ENCODE data around the gene BBX.
"Not testable (repeated sequence)": the region's sequence is repeated elsewhere in the genome, so short reads cannot be mapped to it uniquely, and the experiment has no call there.

BBX gene

DNA sequence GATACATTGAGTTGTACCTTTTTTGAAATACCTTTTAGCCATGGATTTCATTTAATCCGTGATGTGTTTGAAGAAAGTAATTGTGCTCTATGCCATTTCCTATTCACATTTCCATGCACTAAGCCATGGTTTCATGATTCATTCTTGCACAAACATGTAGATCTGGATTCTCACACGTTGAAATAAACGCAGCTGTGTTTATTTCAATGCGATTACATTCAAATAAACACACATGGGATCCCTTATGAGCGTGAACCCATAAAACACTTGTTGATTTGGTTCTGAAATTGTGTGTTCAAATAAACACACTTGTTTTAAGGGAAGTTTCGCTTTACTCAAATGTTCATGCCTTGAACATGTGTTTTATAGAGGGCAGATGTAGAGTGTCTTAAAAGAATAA lies 39.2 kb downstream of the BBX start:
- no peaks in the 10 kb centered on the region for H3K27me3 Mint-ChIP-seq
- H3K36me3 Mint-ChIP-seq, result peaks cover 6% of the 10 kb centered on the region
- DNase-seq (ENCODE audit: low spot score in 2 of 2) (no peak), ATAC-seq (ENCODE audit: low read depth) (no peak)
- no peak overlapping the region for H3K27ac Mint-ChIP-seq
- H3K4me3 Mint-ChIP-seq, result no peak overlapping the region
- peaks cover 39% of the 10 kb centered on the region for H3K4me1 Mint-ChIP-seq
- H3K9me3 Mint-ChIP-seq, result no peaks in the 10 kb centered on the region

DNA sequence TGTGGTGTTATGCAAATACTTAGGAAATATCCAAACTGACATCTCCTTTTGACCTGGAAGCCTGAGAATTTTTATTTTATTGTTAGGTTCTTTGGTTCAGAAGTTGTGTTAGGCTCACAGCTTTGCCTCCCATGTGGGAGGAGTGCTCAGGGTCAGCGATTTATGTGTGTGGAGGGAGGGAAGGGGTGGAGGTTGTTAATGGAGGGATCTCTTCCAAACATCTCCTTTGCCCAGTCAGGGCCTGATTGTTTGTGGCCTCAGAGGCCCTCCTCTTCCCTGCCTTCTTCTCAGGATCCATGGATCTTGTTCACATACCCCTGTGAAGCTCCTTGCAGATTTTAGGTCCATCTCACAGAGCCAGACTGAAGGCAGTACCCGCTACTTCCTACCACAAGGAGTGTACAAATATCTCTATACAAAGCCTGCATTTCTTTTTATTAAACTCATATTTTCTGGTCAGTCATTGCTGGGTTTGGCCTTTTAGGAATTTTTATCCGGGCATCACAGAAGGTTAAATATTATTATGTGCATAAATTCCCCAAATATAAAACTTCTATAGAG lies 40.3 kb downstream of the BBX start:
- Mint-ChIP-seq H3K36me3 (peaks cover 4% of the 10 kb centered on the region), H3K27ac (no peak overlapping the region), H3K27me3 (no peaks in the 10 kb centered on the region), H3K4me1 (peaks cover 36% of the 10 kb centered on the region), H3K4me3 (no peak overlapping the region), H3K9me3 (no peaks in the 10 kb centered on the region)
- no peak for ATAC-seq (ENCODE audit: low read depth)
- DNase-seq (ENCODE audit: low spot score in 2 of 2), result no peak

DNA sequence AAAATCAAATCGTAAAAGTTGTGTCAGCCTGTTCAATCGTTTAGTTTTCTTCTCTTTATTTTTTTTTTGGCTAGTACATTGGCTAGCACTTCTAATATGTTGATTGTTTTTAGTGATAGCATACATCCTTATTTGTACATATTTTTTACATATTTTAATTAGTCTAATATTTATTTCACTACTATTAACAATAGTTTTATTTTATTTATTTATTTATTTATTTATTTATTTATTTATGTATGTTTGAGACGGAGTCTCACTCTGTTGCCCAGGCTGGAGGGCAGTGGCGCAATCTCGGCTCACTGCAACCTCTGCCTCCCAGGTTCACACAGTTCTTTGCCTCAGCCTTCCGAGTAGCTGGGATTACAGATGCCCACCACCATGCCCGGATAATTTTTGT lies 42.5 kb downstream of the BBX start:
- not testable (repeated sequence) for H3K9me3 Mint-ChIP-seq; H3K36me3 Mint-ChIP-seq; ATAC-seq (ENCODE audit: low read depth); DNase-seq (ENCODE audit: low spot score in 2 of 2); H3K27ac Mint-ChIP-seq; H3K27me3 Mint-ChIP-seq; H3K4me3 Mint-ChIP-seq
- peaks cover 30% of the 10 kb centered on the region for H3K4me1 Mint-ChIP-seq

DNA sequence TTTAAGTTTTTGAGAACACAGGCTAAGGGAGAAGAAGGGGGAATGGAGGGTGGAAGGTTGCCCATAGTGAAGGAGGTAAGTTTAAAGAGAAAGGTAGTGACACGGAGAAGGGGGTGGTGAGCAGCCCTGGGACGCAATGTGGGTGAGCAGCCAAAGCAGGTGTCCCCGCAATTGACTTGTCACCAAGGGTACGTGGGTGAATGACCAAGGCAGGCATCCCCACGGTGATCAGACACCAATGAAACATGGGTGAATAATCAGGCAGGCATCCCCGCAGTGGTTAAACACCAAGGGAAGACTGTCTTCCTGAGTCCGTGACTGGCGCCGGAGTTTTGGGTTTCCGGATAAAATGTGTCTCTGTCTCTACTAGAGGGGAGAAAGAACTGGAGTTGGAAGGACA lies 48.3 kb downstream of the BBX start:
- Mint-ChIP-seq H3K27ac (peak overlapping the region; percentile 81), H3K4me1 (peaks cover 26% of the 10 kb centered on the region)
- H3K4me3 Mint-ChIP-seq; ATAC-seq (ENCODE audit: low read depth); H3K9me3 Mint-ChIP-seq; DNase-seq (ENCODE audit: low spot score in 2 of 2); H3K36me3 Mint-ChIP-seq; H3K27me3 Mint-ChIP-seq: not testable (repeated sequence)

DNA sequence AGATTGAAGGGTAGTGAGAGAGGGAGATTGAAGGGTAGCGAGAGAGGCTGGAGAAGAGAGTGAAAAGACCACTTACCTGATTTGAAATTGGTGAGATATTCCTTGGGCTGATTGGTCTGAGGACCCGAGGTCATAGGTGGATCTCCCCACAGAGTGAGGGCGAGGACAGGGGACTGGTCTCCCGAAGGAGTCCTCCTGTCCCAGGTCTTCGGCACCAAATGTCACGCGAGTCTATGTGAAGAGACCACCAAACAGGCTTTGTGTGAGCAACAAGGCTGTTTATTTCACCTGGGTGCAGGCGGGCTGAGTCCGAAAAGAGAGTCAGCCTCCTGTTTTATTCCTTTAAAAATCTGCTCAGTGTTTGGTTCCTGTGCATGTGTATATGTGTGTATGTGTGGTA lies 48.7 kb downstream of the BBX start:
- H3K27me3 Mint-ChIP-seq; H3K9me3 Mint-ChIP-seq; H3K36me3 Mint-ChIP-seq; DNase-seq (ENCODE audit: low spot score in 2 of 2); H3K4me3 Mint-ChIP-seq; ATAC-seq (ENCODE audit: low read depth): not testable (repeated sequence)
- H3K4me1 Mint-ChIP-seq, result peaks cover 25% of the 10 kb centered on the region
- peak overlapping the region; percentile 81 for H3K27ac Mint-ChIP-seq

DNA sequence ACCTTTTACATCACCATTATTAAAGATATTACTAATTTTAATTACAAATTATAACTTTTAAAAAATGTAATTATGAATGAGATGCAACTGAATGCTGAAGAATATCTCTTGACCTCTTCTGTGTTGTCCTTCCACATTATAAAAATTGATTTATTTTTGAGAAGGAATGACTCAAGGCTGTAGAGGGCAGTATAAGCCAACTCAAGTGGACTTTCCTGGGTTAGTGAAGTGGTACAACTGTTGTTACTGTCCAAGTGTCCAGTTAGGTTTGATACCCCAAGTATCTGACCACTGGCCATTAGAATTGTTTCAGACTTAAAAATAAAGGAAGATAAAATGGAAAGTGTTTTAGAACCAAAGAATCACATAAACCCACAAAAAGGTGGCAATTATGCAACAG lies 51.9 kb downstream of the BBX start:
- Mint-ChIP-seq H3K27ac (peak overlapping the region; percentile 62), H3K36me3 (peaks cover 8% of the 10 kb centered on the region), H3K4me3 (no peak overlapping the region), H3K9me3 (no peaks in the 10 kb centered on the region), H3K4me1 (peaks cover 29% of the 10 kb centered on the region), H3K27me3 (no peaks in the 10 kb centered on the region)
- ATAC-seq (ENCODE audit: low read depth) (peak; percentile 39), DNase-seq (ENCODE audit: low spot score in 2 of 2) (no peak)

DNA sequence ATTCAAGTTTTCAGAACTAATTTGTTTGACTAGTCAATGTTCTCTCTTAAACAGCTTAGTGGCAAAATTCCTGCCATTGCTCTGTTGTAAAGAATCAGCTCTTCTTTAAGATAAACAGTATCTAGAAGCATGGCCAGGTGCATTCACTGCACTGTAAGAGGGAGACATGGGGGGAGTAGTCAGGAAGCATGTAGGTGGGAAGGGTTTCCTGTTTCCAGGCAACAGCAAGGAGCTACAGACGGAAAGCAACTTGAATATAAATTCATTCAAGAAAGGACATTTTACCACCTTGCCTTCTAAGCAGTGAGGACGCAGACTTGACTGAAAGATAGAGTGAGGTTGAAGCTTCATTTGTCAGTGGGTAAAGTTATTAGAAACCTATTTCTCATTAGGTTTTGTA lies 55.3 kb downstream of the BBX start:
- no peaks in the 10 kb centered on the region for H3K9me3 Mint-ChIP-seq
- H3K36me3 Mint-ChIP-seq, result peaks cover 2% of the 10 kb centered on the region
- H3K4me1 Mint-ChIP-seq, result peaks cover 16% of the 10 kb centered on the region
- DNase-seq (ENCODE audit: low spot score in 2 of 2) (no peak), ATAC-seq (ENCODE audit: low read depth) (no peak)
- H3K27me3 Mint-ChIP-seq, result no peaks in the 10 kb centered on the region
- H3K4me3 Mint-ChIP-seq, result no peak overlapping the region
- H3K27ac Mint-ChIP-seq, result peak overlapping the region; percentile 79

DNA sequence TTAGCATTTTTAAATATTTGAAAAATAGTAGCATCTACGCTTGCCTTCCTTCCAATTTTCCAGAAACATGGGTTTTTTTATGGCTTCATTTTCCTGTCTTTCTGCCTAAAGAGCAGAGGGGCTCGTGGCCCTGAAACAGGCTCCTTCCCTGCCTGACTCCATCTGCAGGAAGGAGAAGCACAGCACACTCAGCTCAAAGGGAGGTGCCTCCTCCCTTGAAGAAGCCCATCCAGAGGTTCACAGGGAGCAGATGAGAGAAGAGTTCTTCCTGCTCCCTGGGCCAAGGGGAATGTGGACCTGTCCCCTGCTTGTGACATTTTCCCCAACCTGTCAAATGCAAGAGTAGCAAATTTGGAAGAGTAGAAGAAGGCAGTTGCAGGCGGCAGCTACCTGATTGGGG lies 55.8 kb downstream of the BBX start:
- H3K9me3 Mint-ChIP-seq, result no peaks in the 10 kb centered on the region
- peaks cover 2% of the 10 kb centered on the region for H3K36me3 Mint-ChIP-seq
- H3K4me3 Mint-ChIP-seq, result no peak overlapping the region
- peak overlapping the region; percentile 79 for H3K27ac Mint-ChIP-seq
- no peaks in the 10 kb centered on the region for H3K27me3 Mint-ChIP-seq
- DNase-seq (ENCODE audit: low spot score in 2 of 2), result no peak
- H3K4me1 Mint-ChIP-seq, result peaks cover 16% of the 10 kb centered on the region
- ATAC-seq (ENCODE audit: low read depth), result no peak

DNA sequence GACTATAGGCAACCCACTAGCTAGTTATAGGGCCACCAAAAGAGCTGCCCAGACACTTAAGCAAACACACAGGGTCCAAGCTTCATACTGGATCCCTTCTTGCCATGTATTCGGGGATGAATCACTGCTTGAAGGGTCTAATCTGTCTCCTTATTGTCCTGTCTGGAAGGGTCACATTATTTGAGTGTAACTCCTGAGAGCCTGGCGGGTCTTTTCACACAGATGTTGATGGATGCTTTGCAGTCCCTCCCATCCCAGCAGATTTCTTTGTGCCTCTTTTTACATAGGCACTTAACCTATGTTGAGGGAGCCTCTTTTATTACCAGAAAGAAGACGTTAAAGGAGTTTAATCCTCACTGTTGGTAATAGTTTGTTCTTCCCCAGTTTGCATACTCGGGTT lies 56.6 kb downstream of the BBX start:
- Mint-ChIP-seq H3K36me3 (peaks cover 3% of the 10 kb centered on the region), H3K4me1 (peaks cover 16% of the 10 kb centered on the region), H3K27me3 (no peaks in the 10 kb centered on the region), H3K4me3 (no peak overlapping the region), H3K27ac (peak overlapping the region; percentile 43), H3K9me3 (no peaks in the 10 kb centered on the region)
- ATAC-seq (ENCODE audit: low read depth) (no peak), DNase-seq (ENCODE audit: low spot score in 2 of 2) (no peak)

DNA sequence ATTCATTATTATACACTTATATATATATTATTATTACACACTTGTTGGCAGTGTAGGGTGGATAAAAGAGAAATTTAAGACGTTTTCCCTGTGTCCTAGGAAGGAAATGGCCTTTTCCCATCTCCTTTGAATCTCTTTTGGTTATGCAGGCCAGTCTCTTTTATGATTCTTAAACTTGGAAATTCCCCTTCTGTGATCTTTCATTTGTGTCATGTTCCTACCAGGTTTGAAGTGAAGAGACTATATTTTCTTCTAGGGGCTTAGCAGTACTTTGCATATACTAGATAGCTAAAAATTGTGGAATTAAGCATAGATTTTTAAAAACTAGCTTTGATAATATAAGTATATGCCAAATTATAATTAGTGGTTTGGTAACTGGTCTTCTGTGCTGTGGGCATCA lies 58.5 kb downstream of the BBX start:
- DNase-seq (ENCODE audit: low spot score in 2 of 2), result no peak
- Mint-ChIP-seq H3K27ac (peak overlapping the region; percentile 12), H3K27me3 (no peaks in the 10 kb centered on the region), H3K9me3 (no peaks in the 10 kb centered on the region), H3K4me1 (peaks cover 20% of the 10 kb centered on the region), H3K4me3 (no peak overlapping the region), H3K36me3 (peaks cover 8% of the 10 kb centered on the region)
- ATAC-seq (ENCODE audit: low read depth), result no peak

DNA sequence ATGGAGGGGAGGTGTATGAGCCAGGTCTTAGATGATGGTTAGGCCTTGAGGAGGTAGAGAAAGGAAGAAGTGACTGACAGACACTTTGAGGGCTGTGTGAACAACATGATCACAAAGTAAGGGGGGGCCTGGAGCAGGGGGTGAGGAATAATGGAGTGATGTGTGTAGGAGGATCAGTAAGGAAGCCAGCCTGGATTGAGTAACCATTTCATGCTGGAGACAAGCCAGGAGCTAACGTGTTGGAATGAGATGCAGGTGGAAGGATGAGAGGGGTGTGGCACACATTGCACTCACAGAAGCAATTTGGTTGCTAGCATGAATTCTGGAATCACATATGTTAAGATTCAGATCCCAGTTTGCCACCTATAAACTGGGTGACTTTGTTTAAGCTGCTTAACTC lies 65.5 kb downstream of the BBX start:
- H3K27ac Mint-ChIP-seq, result no peak overlapping the region
- H3K36me3 Mint-ChIP-seq, result peaks cover 12% of the 10 kb centered on the region

DNA sequence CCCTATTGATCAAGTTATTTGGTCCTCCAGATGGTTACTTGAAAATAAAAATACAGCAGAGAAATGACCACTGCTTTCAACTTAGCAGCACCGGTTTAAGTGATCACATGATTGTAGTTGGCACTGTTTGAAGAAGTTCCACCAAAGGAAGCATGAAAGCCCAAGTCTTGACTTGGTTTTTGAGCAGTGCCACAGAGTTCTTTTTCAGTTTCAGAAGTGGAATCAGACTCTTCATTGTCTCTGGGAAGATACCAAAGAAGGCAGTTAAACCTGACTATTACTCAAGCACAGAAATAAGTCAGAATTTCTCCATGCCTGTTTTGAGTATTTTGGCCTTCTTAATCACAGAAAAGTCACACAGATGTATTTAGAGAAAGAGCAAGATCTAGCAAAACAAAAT lies 66.7 kb downstream of the BBX start:
- no peak for ATAC-seq (ENCODE audit: low read depth)

More for the DNA sequence above, 65.5 kb downstream of the BBX start:
- no peaks in the 10 kb centered on the region for H3K9me3 Mint-ChIP-seq
- H3K27me3 Mint-ChIP-seq, result no peaks in the 10 kb centered on the region
- no peak for ATAC-seq (ENCODE audit: low read depth)
- H3K4me3 Mint-ChIP-seq, result no peak overlapping the region
- H3K4me1 Mint-ChIP-seq, result peaks cover 17% of the 10 kb centered on the region
- DNase-seq (ENCODE audit: low spot score in 2 of 2), result no peak

DNA sequence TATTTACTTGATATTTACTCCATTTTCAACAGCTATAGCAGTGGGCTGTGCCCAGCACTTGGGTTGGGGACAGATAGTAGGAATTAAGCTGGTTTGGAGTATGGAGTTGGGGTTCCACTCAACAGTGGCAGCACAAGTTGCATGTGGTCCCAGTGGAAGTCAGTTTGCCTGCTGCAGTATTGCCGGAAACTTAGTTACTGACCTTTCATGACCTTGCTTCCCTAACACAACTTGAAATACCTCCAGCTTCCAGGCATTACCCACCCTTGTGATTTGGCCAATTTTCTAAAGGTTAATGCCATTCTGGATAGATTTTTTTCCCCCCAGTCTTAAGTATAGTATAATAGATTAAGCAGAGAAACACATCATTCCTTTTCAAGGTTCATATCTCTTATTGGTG lies 68.0 kb downstream of the BBX start:
- ATAC-seq (ENCODE audit: low read depth), result no peak
- H3K4me3 Mint-ChIP-seq, result no peak overlapping the region
- H3K36me3 Mint-ChIP-seq, result peaks cover 8% of the 10 kb centered on the region
- DNase-seq (ENCODE audit: low spot score in 2 of 2), result no peak
- no peaks in the 10 kb centered on the region for H3K27me3 Mint-ChIP-seq
- no peaks in the 10 kb centered on the region for H3K9me3 Mint-ChIP-seq
- no peak overlapping the region for H3K27ac Mint-ChIP-seq
- H3K4me1 Mint-ChIP-seq, result peaks cover 28% of the 10 kb centered on the region

More for the DNA sequence above, 66.7 kb downstream of the BBX start:
- Mint-ChIP-seq H3K27me3 (no peaks in the 10 kb centered on the region), H3K4me1 (peaks cover 26% of the 10 kb centered on the region), H3K9me3 (no peaks in the 10 kb centered on the region), H3K36me3 (peaks cover 13% of the 10 kb centered on the region), H3K4me3 (no peak overlapping the region), H3K27ac (peak overlapping the region; percentile 25)
- DNase-seq (ENCODE audit: low spot score in 2 of 2), result no peak

DNA sequence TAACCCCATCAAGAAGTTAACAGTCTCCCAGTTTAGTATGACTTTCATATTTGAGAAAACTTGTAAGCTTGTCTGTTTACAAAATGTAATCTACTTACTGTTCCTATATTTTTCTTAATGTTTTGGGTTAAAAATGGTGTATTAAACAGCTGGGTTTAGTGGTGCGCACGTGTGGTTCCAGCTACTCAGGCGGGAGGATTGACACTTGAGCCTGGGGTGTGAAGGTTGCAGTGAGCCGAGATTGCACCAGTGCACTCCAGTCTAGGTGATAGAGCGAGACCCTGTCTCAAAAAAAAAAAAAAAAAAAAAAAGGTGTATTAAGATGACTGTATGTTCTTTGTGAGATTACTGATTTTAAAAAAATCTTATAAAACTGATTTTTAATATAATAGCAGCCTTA lies 69.3 kb downstream of the BBX start:
- Mint-ChIP-seq H3K9me3 (no peaks in the 10 kb centered on the region), H3K36me3 (peaks cover 8% of the 10 kb centered on the region), H3K4me1 (peaks cover 34% of the 10 kb centered on the region), H3K27me3 (no peaks in the 10 kb centered on the region), H3K4me3 (no peak overlapping the region), H3K27ac (no peak overlapping the region)
- ATAC-seq (ENCODE audit: low read depth) (no peak), DNase-seq (ENCODE audit: low spot score in 2 of 2) (no peak)

DNA sequence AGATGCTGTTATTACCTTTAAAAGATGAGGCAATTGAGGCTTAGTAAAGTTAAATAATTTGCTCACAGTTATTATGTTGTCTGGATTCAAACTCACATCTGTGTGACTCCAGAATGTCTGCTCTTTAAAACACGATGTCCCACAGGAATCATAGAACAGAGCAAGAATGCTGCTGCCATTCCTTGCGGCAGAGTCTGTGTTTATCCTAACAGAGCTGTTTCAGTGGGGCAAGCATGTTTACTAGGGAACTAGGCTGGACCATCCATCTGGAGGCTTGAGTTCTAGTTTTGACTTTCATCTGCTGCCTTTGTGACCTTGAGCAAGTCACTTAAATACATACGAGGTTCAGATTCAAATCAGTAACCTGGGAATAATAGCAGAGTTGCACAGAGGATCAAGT lies 72.1 kb downstream of the BBX start:
- H3K9me3 Mint-ChIP-seq, result no peaks in the 10 kb centered on the region
- H3K36me3 Mint-ChIP-seq, result peaks cover 6% of the 10 kb centered on the region
- no peaks in the 10 kb centered on the region for H3K27me3 Mint-ChIP-seq
- H3K4me3 Mint-ChIP-seq, result no peak overlapping the region
- peaks cover 41% of the 10 kb centered on the region for H3K4me1 Mint-ChIP-seq
- DNase-seq (ENCODE audit: low spot score in 2 of 2) (no peak), ATAC-seq (ENCODE audit: low read depth) (no peak)
- no peak overlapping the region for H3K27ac Mint-ChIP-seq

Data from memory B cell (primary cell).